NB4 (cell line): ENCODE measurements around the gene SLC48A1.

Experiments used
- DNase-seq: peaks from one replicate; pipeline ENCODE4 v3.0.0; 2010; ENCODE audit warnings: low read depth
- H3K4me3 ChIP-seq: one replicate; pipeline ENCODE4 v1.5.1; 2011; ENCODE audit warnings: mild to moderate bottlenecking, low read depth, low read length, moderate library complexity
- MAX ChIP-seq: IDR thresholded peaks from 2 replicates; pipeline ENCODE4 v1.6.1; 2011; ENCODE audit warnings: low read depth, low read length
- MYC ChIP-seq: IDR thresholded peaks from 2 replicates; pipeline ENCODE4 v1.6.1; 2011; ENCODE audit warnings: low read depth, low read length
- POLR2A ChIP-seq: IDR thresholded peaks from 2 replicates; pipeline ENCODE4 v1.6.1; 2011; ENCODE audit warnings: mild to moderate bottlenecking; ENCODE audit not compliant: insufficient read length; ENCODE audit errors: extremely low read depth
- TF ChIP-seq, protein P1 (sequence below): IDR thresholded peaks from one replicate; pipeline ENCODE4 v1.5.1; 2012; ENCODE audit warnings: low read depth, low read length

The SLC48A1 gene

GRCh38 chr12:47745485-47746041, 27.5 kb upstream of the SLC48A1 start:
- H3K4me3 ChIP-seq, result no peak overlapping the region
- no peak for DNase-seq
- TF ChIP-seq MYC (no peak), MAX (no peak), POLR2A (no peak)
- TF ChIP-seq, protein P1, sequence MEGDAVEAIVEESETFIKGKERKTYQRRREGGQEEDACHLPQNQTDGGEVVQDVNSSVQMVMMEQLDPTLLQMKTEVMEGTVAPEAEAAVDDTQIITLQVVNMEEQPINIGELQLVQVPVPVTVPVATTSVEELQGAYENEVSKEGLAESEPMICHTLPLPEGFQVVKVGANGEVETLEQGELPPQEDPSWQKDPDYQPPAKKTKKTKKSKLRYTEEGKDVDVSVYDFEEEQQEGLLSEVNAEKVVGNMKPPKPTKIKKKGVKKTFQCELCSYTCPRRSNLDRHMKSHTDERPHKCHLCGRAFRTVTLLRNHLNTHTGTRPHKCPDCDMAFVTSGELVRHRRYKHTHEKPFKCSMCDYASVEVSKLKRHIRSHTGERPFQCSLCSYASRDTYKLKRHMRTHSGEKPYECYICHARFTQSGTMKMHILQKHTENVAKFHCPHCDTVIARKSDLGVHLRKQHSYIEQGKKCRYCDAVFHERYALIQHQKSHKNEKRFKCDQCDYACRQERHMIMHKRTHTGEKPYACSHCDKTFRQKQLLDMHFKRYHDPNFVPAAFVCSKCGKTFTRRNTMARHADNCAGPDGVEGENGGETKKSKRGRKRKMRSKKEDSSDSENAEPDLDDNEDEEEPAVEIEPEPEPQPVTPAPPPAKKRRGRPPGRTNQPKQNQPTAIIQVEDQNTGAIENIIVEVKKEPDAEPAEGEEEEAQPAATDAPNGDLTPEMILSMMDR, result no peak

- TF ChIP-seq MAX, result no peak
- TF ChIP-seq, protein P1, result no peak
- DNase-seq, result no peak
- H3K4me3 ChIP-seq, result no peak overlapping the region
Observed at GRCh38 chr12:47746073-47746472, 27.0 kb upstream of the SLC48A1 start.

DNA sequence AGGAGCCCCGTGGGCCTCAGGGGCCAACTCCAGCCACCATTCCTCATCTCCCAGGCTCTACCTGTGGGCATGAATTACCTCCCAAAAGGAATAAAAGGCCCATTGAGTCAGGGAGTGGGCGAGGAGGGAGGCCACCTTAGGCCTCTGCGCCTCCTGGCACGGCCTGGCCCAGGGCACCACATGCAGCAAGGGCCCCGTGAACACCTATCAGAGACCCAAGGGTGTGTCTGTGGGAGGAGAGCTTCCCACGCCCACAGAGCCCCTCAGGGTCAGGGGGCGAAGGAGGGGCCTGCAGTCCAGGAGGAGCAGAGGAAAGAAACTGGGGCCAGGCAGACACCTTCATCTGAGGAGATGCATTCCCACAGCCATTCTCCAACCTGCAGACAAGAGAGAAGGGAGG, 26.5 kb upstream of the SLC48A1 start:
- no peak overlapping the region for H3K4me3 ChIP-seq
- DNase-seq, result no peak
- no peak for TF ChIP-seq MAX
- no peak for TF ChIP-seq MYC
- no peak for TF ChIP-seq POLR2A
- TF ChIP-seq, protein P1, result no peak

GRCh38 chr12:47747126-47747525, 25.9 kb upstream of the SLC48A1 start:
- DNase-seq, result no peak
- TF ChIP-seq, protein P1, result no peak
- TF ChIP-seq MYC, result no peak
- H3K4me3 ChIP-seq, result no peak overlapping the region

DNA sequence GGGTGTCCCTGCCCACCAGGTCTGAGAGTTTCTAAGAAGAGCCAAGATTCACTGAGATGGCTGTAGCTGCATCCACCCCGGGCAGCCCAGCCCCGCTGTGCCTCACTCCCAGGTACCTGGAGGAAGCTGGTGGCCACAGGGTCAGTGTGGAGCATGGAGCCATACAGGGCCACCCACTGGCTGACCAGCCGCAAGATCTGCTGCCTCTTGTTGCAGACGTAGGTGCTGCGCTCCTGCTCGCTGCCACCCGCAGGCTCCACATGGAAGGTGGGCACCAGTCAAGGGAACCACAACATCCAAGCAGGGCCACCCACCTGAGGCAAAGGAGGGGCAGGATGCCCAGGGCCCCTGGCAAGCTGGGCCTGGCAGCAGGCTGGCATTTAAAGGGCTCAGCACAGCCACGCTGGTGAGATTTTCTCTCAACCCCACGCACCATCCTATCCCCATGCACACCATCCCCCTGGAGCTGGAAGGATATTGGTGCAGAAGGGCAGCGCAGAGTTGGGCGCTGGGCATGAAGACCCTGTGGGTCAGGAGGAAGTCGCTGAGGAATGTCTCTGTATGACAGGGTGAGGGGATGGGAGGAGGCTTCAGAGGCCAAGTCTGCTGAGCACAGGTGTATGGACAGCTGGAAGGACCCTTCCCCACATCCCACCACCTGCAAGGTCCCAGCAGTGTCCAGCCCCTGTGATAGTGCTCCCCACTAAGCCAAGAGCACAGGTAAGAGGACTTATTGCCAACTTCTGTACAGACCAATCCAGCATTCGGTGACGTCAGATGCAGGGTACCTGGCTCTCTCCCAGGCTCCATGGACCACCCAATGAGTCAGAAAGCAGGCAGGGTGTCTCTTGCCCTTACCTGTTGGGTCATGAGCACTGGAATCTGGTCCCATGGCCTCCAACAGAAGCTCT, 25.2 kb upstream of the SLC48A1 start:
- H3K4me3 ChIP-seq, result no peak overlapping the region
- DNase-seq, result no peak
- TF ChIP-seq POLR2A, result no peak
- TF ChIP-seq, protein P1, result no peak
- no peak for TF ChIP-seq MYC
- TF ChIP-seq MAX, result no peak

DNA sequence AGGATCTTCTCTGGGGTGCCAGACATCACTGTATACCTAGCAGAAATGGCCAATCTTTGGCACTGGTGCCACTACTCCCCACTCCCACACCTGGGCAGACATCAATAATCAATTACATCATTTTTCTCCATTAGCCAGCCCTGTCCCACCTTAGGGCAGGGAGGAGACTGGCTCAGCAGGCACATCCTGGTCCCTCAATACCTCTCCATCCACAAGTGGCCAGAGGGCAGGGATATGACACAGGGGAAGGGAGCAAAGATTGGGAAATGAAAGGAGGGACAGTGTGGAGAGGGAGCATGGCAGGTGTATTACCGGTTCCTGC, 24.6 kb upstream of the SLC48A1 start:
- no peak overlapping the region for H3K4me3 ChIP-seq
- TF ChIP-seq MAX (no peak), POLR2A (no peak), MYC (no peak)
- TF ChIP-seq, protein P1, result no peak
- DNase-seq, result no peak
